HepG2 (cell line): ENCODE measurements around the gene PRIMA1.

Experiments
- CBX2 ChIP-seq, 2 experiments: fragments of 200-600 bp in 1 of 2; sonication (generic); formaldehyde crosslinking in 1 of 2; IDR thresholded peaks; 2 replicates each; pipeline versions ENCODE4 v1.7.0 to v1.8.1; 2018 to 2022; ENCODE audit warnings: low read depth in 2 of 2, low read length in 1 of 2, mild to moderate bottlenecking in 1 of 2, missing genetic modification reagents in 1 of 2
- SRSF1 ChIP-seq: fragments of 200-400 bp; formaldehyde crosslinking; optimal IDR thresholded peaks from 2 replicates; pipeline ENCODE3; 2017; ENCODE audit warnings: mild to moderate bottlenecking, low read depth, low read length, moderate library complexity
- TF ChIP-seq, protein P1 (sequence below): sonication (generic); formaldehyde crosslinking; IDR thresholded peaks from 2 replicates; pipeline ENCODE4 v1.8.0; 2022; ENCODE audit warnings: low read depth, missing genetic modification reagents

DNA sequence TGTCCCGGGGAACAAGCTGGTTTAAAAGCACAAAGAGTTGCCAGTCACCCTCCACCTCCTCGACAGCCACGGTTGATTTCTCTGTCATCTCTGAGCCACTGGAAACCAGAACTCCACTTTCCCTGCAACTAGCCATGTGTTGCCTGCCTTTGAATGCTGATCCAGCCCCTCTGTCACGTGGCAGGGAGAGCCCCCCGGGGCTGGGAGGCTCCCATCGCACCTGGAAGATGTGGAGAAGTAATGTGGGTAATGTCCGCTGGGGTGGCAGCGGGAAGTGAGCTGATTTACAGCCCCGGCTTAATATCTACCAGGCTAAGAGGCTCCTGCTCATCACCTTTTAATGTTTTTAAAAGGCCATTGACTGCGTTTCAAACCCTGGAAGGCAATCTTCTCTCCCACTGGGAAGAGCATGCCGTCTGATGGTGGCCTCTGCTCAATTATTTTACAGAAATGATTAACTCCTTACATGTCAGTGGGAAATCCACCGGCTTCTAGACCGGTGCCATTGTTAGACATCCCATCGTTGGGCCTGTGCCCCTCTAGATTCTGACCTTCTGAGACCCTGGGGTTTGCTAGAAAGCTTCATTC is 7.4 kb downstream of the PRIMA1 start:
- TF ChIP-seq, protein P1, sequence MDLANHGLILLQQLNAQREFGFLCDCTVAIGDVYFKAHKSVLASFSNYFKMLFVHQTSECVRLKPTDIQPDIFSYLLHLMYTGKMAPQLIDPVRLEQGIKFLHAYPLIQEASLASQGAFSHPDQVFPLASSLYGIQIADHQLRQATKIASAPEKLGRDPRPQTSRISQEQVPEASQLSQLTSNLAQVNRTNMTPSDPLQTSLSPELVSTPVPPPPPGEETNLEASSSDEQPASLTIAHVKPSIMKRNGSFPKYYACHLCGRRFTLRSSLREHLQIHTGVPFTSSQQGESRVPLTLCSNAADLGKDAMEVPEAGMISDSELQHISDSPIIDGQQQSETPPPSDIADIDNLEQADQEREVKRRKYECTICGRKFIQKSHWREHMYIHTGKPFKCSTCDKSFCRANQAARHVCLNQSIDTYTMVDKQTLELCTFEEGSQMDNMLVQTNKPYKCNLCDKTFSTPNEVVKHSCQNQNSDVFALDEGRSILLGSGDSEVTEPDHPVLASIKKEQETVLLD: no peak
- TF ChIP-seq SRSF1: no peak
- TF ChIP-seq CBX2 (IDR thresholded peaks at IDR 0.05; ENCODE audit: low read depth, low read length): no peak
- no peak for TF ChIP-seq CBX2 (CRISPR knock-in tag; IDR thresholded peaks at IDR 0.05; ENCODE audit: low read depth)
